Naive thymus-derived CD4-positive, alpha-beta T cell (primary cell): ENCODE data around the gene RAB26. TPM values are rescaled to one million over a fixed set of nuclear protein-coding genes. Genes with fewer than 3 reads are reported as not detected.

Experiments used
- ATAC-seq: fragments of 150-1000 bp; cut with Tn5 transposase; 2 replicates; pipeline ENCODE4 v1.10.0; 2021; ENCODE audit warnings: mild to moderate bottlenecking, moderate library complexity
- CTCF ChIA-PET: fragments of 350-600 bp; sonication (Branson Sonifier 250); formaldehyde crosslinking; loops from one replicate; lab custom pipeline; 2021; ENCODE audit warnings: antibody characterized with exemption; lab: Charles Lee
- POLR2A ChIA-PET: fragments of 350-600 bp; sonication (Branson Sonifier 250); formaldehyde crosslinking; loops from one replicate; lab custom pipeline; 2021; ENCODE audit warnings: antibody characterized with exemption, inconsistent platforms; lab: Charles Lee
- DNase-seq, 9 donors: peaks; one replicate each; pipeline versions ENCODE4 v3.0.0 to v3.0.0-alpha.2; 2020 to 2022; ENCODE audit warnings: mixed read lengths in 1 of 9
- H3K27ac ChIP-seq: one replicate; pipeline ENCODE4 v1.7.0; 2013; ENCODE audit warnings: mild to moderate bottlenecking, low read depth, low read length, moderate library complexity
- H3K27me3 ChIP-seq, 2 donors: one replicate each; pipeline ENCODE4 v1.7.0; 2013; ENCODE audit warnings: low read length in 2 of 2, mild to moderate bottlenecking in 2 of 2, moderate library complexity in 2 of 2; ENCODE audit not compliant: control insufficient read depth in 2 of 2, insufficient read depth in 2 of 2
- H3K36me3 ChIP-seq, 3 experiments: 1 replicate in 2 of 3; 2 replicates in 1 of 3; pipeline ENCODE4 v1.7.0; 2013; ENCODE audit warnings: low read length in 3 of 3, mild to moderate bottlenecking in 3 of 3, moderate library complexity in 1 of 3; ENCODE audit not compliant: insufficient read depth in 3 of 3, control insufficient read depth in 2 of 3
- H3K4me1 ChIP-seq, 2 donors: one replicate each; pipeline ENCODE4 v1.7.0; 2013; ENCODE audit warnings: low read length in 2 of 2, mild to moderate bottlenecking in 2 of 2, moderate library complexity in 1 of 2; ENCODE audit not compliant: control insufficient read depth in 2 of 2, insufficient read depth in 2 of 2
- H3K4me3 ChIP-seq: 2 replicates; pipeline ENCODE4 v1.7.0; 2013; ENCODE audit warnings: mild to moderate bottlenecking, low read length
- H3K9me3 ChIP-seq, 3 experiments: 1 replicate in 2 of 3; 2 replicates in 1 of 3; pipeline ENCODE4 v1.7.0; 2013; ENCODE audit warnings: low read length in 3 of 3; ENCODE audit not compliant: control insufficient read depth in 2 of 3
- H3K27ac Mint-ChIP-seq, 9 donors: one replicate each; pipeline ENCODE4 v1.8.0; 2020 to 2022; ENCODE audit warnings: mixed read lengths in 9 of 9, mild to moderate bottlenecking in 8 of 9, moderate library complexity in 5 of 9, inconsistent platforms in 2 of 9
- H3K27me3 Mint-ChIP-seq, 5 donors: one replicate each; pipeline ENCODE4 v1.8.0; 2021 to 2022; ENCODE audit warnings: mixed read lengths in 5 of 5, mild to moderate bottlenecking in 1 of 5
- H3K36me3 Mint-ChIP-seq, 5 donors: one replicate each; pipeline ENCODE4 v1.8.0; 2020 to 2022; ENCODE audit warnings: mixed read lengths in 5 of 5, mild to moderate bottlenecking in 3 of 5, inconsistent platforms in 1 of 5
- H3K4me1 Mint-ChIP-seq, 7 donors: one replicate each; pipeline ENCODE4 v1.8.0; 2020 to 2022; ENCODE audit warnings: mixed read lengths in 7 of 7, mild to moderate bottlenecking in 3 of 7, inconsistent platforms in 1 of 7
- H3K4me3 Mint-ChIP-seq, 10 donors: one replicate each; pipeline ENCODE4 v1.8.0; 2020 to 2022; ENCODE audit warnings: mild to moderate bottlenecking in 10 of 10, mixed read lengths in 10 of 10, moderate library complexity in 6 of 10, inconsistent platforms in 2 of 10
- H3K9me3 Mint-ChIP-seq, 11 donors: one replicate each; pipeline ENCODE4 v1.8.0; 2020 to 2022; ENCODE audit warnings: mixed read lengths in 11 of 11, mild to moderate bottlenecking in 4 of 11, inconsistent platforms in 1 of 11, moderate library complexity in 1 of 11
- intact Hi-C, 2 donors: fragments of 100-400 bp; cut with micrococcal nuclease; formaldehyde crosslinking; loops; one replicate each; pipeline ENCODE4 v1.15.1; 2023
- polyA plus RNA-seq, 2 donors: library from polyadenylated mRNA; unstranded; fragments of 300-500 nt; fragmentation: Illumina TruSeq; gene quantifications; one replicate each; pipeline ENCODE4 v1.2.3, GENCODE V29; 2021
- total RNA-seq, 6 experiments: library from RNA in 5 of 6; stranded (reverse) in 5 of 6; gene quantifications; 1 replicate in 5 of 6; 2 replicates in 1 of 6; pipeline ENCODE4 v1.2.3 and lab custom pipeline; 2021 to 2026

Gene RAB26
- total and polyA plus RNA-seq, 7 experiments from 2014 or later, result 0.29 to 0.86 (median 0.66) TPM; not detected in 4

GRCh38 chr16:2167068-2167638 is 18.7 kb downstream of the RAB26 start:
- H3K4me3 ChIP-seq, result no peak overlapping the region
- Mint-ChIP-seq H3K4me1 (peaks cover 0 to 3% (median 0%) of the 10 kb centered on the region in 7 donors), H3K9me3 (no peaks in the 10 kb centered on the region), H3K27ac (no peak overlapping the region), H3K36me3 (peaks cover 0 to 9% (median 0%) of the 10 kb centered on the region in 5 donors), H3K27me3 (no peaks in the 10 kb centered on the region), H3K4me3 (no peak overlapping the region)
- H3K27ac ChIP-seq, result no peak overlapping the region
- CTCF ChIA-PET, result interaction anchor here (0.8 kb wide), 1 partner anchor 20 kb away, joined by 3 read pairs; no protein-coding TSS in a partner anchor
- H3K9me3 ChIP-seq, result no peaks in the 10 kb centered on the region
- H3K27me3 ChIP-seq, result no peaks in the 10 kb centered on the region
- DNase-seq (no peak), ATAC-seq (no peak)
- POLR2A ChIA-PET, result interaction anchor here (0.6 to 1.8 kb wide), 2 partner anchors 12 to 1323 kb away, joined by 3 to 6 read pairs; partner anchors contain the start of gene TRAF7
- no peaks in the 10 kb centered on the region for H3K4me1 ChIP-seq
- intact Hi-C loops, result no loop called here
- peaks cover 0 to 42% (median 3%) of the 10 kb centered on the region in 3 experiments for H3K36me3 ChIP-seq

- ChIA-PET CTCF (no interaction called here), POLR2A (no interaction called here)
- H3K4me3 Mint-ChIP-seq, result no peak overlapping the region
- no peaks in the 10 kb centered on the region for H3K27me3 Mint-ChIP-seq
- H3K4me3 ChIP-seq, result no peak overlapping the region
- no peaks in the 10 kb centered on the region for H3K9me3 Mint-ChIP-seq
- no peak overlapping the region for H3K27ac Mint-ChIP-seq
- no peak overlapping the region for H3K27ac ChIP-seq
- peaks cover 0 to 10% (median 4%) of the 10 kb centered on the region in 5 donors for H3K36me3 Mint-ChIP-seq
- DNase-seq, result no peak
- no peaks in the 10 kb centered on the region for H3K9me3 ChIP-seq
- H3K36me3 ChIP-seq, result peaks cover 0 to 61% (median 3%) of the 10 kb centered on the region in 3 experiments
- intact Hi-C loops, result no loop called here
- H3K4me1 Mint-ChIP-seq, result peaks cover 0 to 4% (median 0%) of the 10 kb centered on the region in 7 donors
- no peaks in the 10 kb centered on the region for H3K27me3 ChIP-seq
- ATAC-seq, result no peak
- H3K4me1 ChIP-seq, result no peaks in the 10 kb centered on the region
Observed at GRCh38 chr16:2170080-2170479, 21.7 kb downstream of the RAB26 start.

DNA sequence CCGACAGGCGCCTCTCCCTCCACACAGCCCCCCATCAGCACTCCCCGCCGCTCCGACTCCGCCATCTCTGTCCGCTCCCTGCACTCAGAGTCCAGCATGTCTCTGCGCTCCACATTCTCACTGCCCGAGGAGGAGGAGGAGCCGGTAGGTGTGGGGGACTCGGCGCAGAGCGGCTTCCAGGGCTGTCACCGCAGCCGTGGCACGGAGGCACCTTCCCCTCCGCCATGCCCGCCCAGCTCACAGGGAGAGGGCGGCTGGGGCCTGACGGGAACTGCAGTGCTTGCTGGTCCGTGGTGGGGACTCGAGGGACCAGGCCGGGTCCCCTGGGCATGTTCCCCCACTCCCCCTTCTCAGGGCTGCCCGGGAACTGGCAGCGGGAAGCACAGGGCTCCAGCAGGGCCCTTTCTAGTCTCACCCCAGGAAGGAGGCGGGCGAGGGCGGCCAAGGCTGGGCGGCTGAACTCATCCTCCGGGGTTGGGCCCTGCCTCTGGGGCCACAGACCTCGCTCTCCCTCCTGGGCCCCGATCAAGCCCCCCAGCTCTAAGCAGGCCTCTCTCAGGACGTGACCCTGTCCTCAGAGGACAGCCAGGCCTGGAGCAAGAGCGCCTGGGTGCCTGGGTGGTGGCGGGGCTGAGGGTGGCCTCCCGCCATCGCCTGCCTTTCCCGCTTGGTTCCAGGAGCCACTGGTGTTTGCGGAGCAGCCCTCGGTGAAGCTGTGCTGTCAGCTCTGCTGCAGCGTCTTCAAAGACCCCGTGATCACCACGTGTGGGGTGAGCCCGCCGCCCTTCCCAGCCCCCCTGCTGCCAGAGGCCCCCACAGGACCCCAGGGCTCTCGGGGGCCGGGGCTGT is 22.4 kb downstream of the RAB26 start:
- H3K4me1 Mint-ChIP-seq, result peaks cover 0 to 4% (median 0%) of the 10 kb centered on the region in 7 donors
- ChIA-PET CTCF (no interaction called here), POLR2A (no interaction called here)
- H3K27me3 Mint-ChIP-seq, result no peaks in the 10 kb centered on the region
- H3K4me1 ChIP-seq, result no peaks in the 10 kb centered on the region
- DNase-seq (no peak), ATAC-seq (no peak)
- intact Hi-C loops, result no loop called here
- no peak overlapping the region for H3K4me3 Mint-ChIP-seq
- H3K36me3 Mint-ChIP-seq, result peaks cover under 1 to 11% (median 4%) of the 10 kb centered on the region in 5 donors
- no peak overlapping the region for H3K27ac Mint-ChIP-seq
- H3K4me3 ChIP-seq, result no peak overlapping the region
- no peak overlapping the region for H3K27ac ChIP-seq
- no peaks in the 10 kb centered on the region for H3K9me3 Mint-ChIP-seq
- H3K9me3 ChIP-seq, result no peaks in the 10 kb centered on the region
- H3K27me3 ChIP-seq, result no peaks in the 10 kb centered on the region
- H3K36me3 ChIP-seq, result peaks cover 0 to 66% (median 3%) of the 10 kb centered on the region in 3 experiments

DNA sequence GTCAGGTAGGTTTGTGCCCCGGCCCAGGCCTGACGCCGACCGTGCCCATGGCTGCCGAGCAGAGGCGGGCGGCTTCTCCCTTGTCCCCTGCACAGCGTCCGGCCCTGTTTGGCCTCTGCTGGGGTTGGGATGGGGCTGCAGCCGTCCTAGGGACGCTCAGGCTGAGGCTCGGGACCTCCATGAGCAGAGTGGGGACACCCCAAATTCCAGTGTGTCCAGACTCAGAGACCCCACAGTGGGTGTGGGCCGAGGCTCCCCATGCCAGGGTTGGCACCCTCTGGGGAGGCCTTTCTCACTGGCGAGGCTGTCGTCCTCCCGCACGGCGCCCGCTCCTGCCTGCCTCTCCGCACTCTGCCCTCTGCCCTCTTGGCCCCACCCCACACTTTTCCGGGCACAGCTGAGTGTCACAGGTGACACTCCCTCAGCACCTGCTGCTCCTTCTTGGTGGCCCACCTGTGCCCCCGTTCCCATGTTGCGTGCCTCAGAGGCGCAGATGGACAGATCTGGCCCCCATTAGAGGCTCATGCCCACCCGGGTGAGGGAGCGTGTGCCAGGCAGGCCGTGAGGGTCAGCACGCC is 23.3 kb downstream of the RAB26 start:
- Mint-ChIP-seq H3K27ac (no peak overlapping the region), H3K36me3 (peaks cover 3 to 11% (median 4%) of the 10 kb centered on the region in 5 donors), H3K4me3 (no peak overlapping the region), H3K4me1 (peaks cover 0 to 4% (median 0%) of the 10 kb centered on the region in 7 donors), H3K27me3 (no peaks in the 10 kb centered on the region), H3K9me3 (no peaks in the 10 kb centered on the region)
- ChIA-PET POLR2A (interaction anchor here (0.6 kb wide), 1 partner anchor 223 kb away, joined by 4 read pairs; no protein-coding TSS in a partner anchor), CTCF (no interaction called here)
- no peaks in the 10 kb centered on the region for H3K27me3 ChIP-seq
- DNase-seq, result no peak
- intact Hi-C loops, result no loop called here
- no peaks in the 10 kb centered on the region for H3K4me1 ChIP-seq
- no peak for ATAC-seq
- no peaks in the 10 kb centered on the region for H3K9me3 ChIP-seq
- no peak overlapping the region for H3K27ac ChIP-seq
- peaks cover 0 to 65% (median 0%) of the 10 kb centered on the region in 3 experiments for H3K36me3 ChIP-seq
- H3K4me3 ChIP-seq, result no peak overlapping the region

DNA sequence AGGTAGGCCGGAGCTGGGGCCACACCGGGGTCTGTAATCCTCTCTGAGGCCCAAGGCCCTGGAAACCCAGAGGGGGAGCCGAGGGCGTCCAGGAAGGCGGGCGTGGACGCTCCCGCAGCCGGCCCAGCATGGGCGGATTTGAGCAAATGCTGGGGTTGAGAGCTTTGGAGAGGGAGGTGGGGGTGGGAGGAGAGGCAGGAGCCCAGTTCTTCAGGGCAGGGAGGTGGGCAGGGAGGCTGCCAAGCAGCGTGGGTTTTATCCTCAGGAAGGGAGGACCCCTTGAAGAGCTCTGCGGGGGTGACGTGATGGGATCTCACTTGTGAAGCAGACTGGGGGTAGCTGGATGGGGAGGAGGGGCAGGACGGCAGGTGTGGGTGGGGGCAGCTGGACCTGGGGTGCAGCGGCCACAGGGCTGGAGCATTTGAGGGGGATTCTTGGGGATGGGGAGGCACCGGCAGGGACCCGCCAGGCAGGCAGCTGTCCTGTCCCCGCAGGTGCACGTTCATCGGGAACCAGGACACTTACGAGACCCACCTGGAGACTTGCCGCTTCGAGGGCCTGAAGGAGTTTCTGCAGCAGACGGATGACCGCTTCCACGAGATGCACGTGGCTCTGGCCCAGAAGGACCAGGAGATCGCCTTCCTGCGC is 24.4 kb downstream of the RAB26 start:
- Mint-ChIP-seq H3K27ac (no peak overlapping the region), H3K4me1 (peaks cover 0 to 4% (median 0%) of the 10 kb centered on the region in 7 donors), H3K36me3 (peaks cover 3 to 11% (median 4%) of the 10 kb centered on the region in 5 donors), H3K9me3 (no peaks in the 10 kb centered on the region), H3K27me3 (no peaks in the 10 kb centered on the region), H3K4me3 (no peak overlapping the region)
- ChIA-PET POLR2A (interaction anchor here (0.6 kb wide), 1 partner anchor 330 kb away, joined by 4 read pairs; no protein-coding TSS in a partner anchor), CTCF (no interaction called here)
- no peaks in the 10 kb centered on the region for H3K4me1 ChIP-seq
- no peak overlapping the region for H3K4me3 ChIP-seq
- intact Hi-C loops, result no loop called here
- peaks cover 0 to 64% (median 0%) of the 10 kb centered on the region in 3 experiments for H3K36me3 ChIP-seq
- H3K27ac ChIP-seq, result no peak overlapping the region
- ATAC-seq (no peak), DNase-seq (no peak)
- H3K27me3 ChIP-seq, result no peaks in the 10 kb centered on the region
- H3K9me3 ChIP-seq, result no peaks in the 10 kb centered on the region

DNA sequence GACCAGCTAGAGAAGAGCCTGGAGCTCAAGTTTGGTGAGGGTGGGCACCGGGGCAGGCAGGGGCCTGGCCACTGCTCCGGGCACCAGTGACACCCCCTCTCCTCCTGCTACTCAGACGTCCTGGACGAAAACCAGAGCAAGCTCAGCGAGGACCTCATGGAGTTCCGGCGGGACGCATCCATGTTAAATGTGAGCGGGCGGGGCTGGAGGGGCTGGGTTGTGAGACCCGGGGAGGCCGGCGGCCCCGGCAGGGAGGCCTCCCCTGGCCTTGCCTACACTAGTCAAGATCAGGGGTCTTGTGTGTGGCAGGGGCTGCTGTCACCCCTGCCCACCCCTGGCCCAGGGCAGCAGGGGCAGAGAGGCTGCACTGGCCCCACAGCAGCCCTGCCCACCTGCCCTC is 24.9 kb downstream of the RAB26 start:
- peaks cover 0 to 59% (median 0%) of the 10 kb centered on the region in 3 experiments for H3K36me3 ChIP-seq
- H3K27me3 Mint-ChIP-seq, result no peaks in the 10 kb centered on the region

More for the DNA sequence above, 24.9 kb downstream of the RAB26 start:
- intact Hi-C loops, result no loop called here
- Mint-ChIP-seq H3K36me3 (peaks cover 3 to 11% (median 4%) of the 10 kb centered on the region in 5 donors), H3K4me3 (no peak overlapping the region), H3K4me1 (peaks cover 0 to 4% (median 0%) of the 10 kb centered on the region in 7 donors), H3K9me3 (no peaks in the 10 kb centered on the region), H3K27ac (no peak overlapping the region)
- ATAC-seq (no peak), DNase-seq (no peak)
- no peak overlapping the region for H3K4me3 ChIP-seq
- no peaks in the 10 kb centered on the region for H3K9me3 ChIP-seq
- no peaks in the 10 kb centered on the region for H3K4me1 ChIP-seq
- POLR2A ChIA-PET, result no interaction called here
- CTCF ChIA-PET, result no interaction called here
- H3K27me3 ChIP-seq, result no peaks in the 10 kb centered on the region
- no peak overlapping the region for H3K27ac ChIP-seq
